HG03342 (cell line): ENCODE data around the gene UBE3C.
"Not testable (repeated sequence)": the region's sequence is repeated elsewhere in the genome, so short reads cannot be mapped to it uniquely, and the experiment has no call there.

Source experiments
- ATAC-seq: cut with Tn5 transposase; IDR thresholded peaks from one replicate; pipeline ENCODE4 v1.9.1; 2021; ENCODE audit warnings: mild to moderate bottlenecking, moderate library complexity; ENCODE audit not compliant: unreplicated experiment

UBE3C gene

DNA sequence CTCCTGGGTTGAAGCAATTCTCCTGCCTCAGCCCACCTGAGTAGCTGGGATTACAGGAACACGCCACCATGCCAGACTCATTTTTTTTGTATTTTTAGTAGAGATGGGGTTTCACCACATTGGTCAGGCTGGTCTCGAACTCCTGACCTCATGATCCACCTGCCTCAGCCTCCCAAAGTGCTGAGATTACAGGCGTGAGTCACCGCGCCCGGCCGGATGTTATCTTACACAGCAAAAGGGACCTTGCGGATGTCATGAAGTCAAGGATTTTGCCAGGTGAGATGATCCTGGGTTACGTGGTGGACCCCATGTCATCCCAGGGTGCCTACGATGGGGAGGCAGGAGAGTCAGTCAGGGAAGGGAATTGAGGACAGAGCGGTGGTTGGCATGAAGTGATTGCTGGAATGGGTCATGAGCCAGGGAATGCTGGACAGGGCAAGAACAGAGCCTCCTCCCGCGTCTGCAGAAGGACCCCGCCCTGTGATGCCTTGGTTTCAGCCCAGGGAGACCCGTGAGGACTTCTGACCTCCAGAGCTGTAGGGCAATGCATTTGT is 8.7 kb upstream of the UBE3C start:
- no peak for ATAC-seq

DNA sequence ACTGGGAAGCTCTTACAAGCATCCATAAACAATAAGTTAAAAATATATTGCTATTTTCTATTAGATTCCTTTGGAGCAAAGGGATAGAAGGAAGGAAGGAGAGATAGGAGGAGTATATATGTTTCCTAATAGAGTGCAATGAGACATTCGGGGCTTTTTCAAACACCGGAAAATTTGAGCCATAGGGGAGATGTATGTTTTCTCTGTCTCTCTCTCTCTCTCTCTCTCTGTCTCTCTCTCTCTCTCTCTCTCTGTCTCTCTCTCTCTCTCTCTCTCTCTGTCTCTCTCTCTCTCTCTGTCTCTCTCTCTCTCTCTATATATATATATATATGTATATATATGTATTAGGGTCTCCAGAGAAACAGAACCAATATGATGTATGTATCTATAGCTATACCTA is 7.9 kb upstream of the UBE3C start:
- not testable (repeated sequence) for ATAC-seq

DNA sequence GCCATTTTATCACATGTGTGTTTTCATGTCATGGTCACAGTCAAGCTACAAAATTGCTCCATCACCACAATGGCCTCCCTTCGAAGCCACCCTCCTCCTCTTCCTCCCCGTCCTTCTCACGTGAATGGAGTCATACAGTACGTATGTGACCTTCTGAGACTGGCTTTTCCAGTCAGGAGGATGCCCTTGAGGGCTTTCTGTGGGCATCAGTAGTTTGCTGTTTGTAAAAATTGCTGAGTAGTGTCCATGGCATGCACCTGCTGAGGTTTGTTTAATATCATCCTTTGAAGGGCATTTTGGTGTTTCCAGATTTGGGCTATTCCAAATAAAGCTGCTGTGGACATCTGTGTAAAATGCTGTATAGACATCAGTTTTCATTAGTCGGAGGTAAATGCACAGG is 5.9 kb upstream of the UBE3C start:
- no peak for ATAC-seq

DNA sequence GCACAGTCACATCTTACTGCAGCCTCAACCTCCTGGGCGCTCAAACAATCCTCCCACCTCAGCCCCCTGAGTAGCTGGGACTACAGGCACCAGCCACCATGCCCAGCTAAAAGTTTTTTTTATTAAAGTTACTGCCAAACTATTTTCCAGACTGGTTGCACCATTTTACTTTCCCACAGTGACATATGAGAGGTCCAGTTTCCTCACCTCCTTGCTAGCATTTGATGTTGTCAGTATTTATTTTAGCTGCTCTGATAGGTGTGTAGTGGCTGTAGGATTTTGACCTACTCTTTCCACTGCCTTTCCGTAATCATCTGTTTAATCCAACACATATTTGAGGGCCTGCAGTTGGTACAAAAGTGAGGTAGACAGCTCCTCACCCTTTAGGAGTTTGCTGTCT is 5.4 kb upstream of the UBE3C start:
- ATAC-seq = no peak

DNA sequence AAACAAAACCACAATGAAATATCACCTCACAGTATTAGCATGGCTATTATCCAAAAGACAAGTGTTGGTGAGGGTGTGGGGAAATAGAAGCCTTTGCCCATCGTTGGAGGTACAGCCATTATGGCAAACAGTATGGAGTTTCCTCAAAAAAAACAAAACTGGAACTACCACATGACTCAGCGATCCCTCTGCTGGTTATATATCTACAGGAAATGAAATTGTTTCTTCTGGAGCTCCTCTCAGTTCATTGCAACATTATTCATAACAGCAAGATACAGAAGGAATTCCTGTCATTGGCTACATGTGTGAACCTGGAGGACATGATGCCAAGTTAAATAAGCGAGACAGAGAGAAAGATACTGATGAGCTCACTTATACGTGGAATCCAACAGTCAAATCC is 2.4 kb upstream of the UBE3C start:
- ATAC-seq = no peak

DNA sequence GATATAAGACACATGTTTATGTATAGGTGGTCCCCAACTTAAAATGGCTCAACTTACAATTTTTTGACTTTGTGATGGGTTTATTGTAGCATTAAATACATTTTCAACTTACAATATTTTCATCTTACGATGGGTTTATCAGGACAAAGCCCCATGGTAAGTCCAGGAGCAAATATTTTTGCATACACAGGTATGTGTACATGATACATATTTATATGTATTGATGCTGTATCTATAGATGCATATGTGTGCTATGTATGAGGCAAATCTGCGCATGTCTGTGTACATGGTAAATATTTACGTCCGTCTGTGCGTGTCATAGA is 664 bp upstream of the UBE3C start:
- no peak for ATAC-seq

DNA sequence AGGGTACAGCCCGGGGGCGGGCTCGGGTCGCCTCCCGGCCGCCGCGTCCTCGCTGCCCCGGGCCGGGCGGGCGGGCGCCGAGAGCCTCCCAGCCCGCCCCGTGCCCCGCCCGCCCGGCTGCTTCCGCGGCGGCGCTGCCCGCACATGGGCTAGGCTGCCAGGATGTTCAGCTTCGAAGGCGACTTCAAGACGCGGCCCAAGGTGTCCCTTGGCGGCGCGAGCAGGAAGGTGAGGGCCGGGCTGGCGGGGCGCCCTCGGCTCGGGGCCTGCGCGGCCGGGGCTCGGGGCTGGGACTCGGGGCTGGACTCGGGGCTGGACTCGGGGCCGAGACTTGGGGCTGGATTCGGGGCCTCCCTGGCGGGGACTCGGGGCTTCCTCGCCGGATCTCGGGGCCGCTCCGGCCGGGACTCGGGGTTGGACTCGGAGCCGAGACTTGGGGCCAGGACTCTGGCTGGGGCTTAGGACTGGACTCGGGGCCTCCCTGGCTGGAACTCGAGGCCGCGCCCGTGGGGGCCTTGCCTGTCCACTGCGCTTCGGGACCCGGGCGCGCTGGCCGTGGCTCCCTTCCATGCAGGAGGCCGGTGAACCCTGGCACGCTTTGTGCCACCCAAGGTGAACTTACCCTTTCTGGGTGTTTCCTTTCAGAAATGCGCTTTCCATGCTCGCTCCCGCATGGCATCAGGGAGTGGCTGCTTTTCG is 534 bp downstream of the UBE3C start:
- ATAC-seq = peak; percentile 44

DNA sequence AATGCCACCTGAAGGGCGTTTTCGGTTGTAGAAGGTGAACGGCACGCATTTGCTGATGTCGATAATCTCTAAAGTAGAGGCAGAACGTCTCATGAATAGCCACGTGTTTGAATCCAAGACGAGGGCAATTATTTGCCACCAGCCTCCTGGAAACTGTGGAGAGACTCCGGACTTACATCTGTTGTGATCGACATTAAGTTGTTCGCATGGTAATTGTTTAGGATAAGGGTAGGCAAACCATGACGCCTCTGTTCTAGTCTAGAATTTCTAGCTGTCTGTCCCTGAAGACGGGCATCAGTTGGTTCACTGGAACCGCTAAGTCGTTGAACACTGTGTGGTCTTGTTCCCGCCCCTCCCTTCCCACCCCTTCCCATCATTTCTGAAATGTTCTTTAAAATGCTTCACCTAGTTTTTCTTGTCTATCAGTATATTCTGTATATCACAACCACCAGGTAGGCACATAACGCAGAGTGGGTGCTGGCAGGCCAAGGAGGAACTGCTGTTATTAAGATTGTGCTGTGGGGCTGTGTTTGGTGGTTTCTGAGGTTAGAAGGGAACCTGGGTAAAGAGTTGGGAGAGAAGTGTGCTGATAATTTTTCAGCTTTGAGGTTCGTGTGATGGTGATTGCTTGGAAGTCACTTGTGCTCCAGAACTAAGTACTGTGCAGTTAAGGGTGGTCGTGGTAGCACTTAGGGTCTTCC is 1.2 kb downstream of the UBE3C start:
- ATAC-seq = no peak

DNA sequence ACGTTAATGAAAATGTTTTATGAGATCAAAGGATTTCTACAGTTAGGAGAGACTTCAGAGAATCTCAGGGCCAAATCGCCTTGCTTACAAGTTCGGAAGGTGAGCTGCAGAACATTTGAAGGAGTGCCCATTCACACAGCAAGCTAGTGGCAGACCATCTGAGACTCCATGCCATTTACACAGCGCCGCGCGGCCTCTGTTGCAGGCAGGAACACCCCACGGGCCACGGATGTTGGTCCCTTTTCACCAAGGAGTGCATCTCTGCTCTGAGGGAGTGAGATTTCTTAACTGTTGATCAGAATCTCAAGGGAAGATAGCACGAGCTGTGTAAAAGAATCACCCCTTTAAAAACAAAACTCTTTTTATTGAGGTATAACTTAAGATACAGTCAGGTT is 1.8 kb downstream of the UBE3C start:
- ATAC-seq = no peak

DNA sequence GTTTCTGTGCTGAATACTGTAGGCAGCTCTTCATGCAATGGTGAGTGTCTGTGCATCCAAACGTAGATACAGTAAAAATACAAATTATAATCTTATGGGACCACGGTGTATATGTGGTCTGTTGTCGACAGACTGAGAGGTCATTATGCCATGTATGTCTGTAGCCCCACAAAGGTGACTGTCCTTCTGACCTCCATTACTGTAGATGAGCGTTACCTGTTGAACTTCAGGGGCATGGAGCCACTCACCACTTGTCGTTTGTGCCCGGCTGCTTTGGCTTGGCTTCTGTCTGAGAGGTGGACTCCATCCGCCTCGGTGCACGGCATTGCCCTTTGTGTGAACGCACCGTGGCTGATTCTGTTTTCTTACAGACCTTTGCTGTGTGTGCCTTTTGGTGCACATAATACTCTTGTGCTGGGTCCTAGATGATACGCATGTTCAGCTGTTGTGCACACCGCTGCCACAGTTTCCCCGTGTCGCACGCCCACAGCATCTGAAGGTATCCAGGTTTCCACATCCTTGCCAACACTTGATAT is 2.9 kb downstream of the UBE3C start:
- no peak for ATAC-seq

DNA sequence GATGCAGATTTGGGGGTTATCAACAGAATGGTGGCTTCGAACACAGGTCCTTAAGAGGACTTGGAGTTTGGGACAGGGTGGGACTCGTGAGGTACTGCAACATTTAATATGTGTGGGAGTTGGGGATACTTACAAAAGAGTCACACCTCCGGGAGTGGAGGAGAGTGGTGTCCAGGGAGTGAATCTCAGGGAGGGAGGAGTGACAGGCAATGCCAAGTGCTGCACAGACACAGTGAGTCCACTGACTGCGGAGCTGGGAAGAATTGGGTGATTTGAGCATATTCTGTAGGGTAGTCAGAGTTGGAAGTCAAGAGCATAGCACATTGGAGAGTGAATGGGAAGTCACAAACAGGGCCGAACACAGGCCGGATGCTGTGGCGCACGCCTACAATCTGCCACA is 5.1 kb downstream of the UBE3C start:
- no peak for ATAC-seq

DNA sequence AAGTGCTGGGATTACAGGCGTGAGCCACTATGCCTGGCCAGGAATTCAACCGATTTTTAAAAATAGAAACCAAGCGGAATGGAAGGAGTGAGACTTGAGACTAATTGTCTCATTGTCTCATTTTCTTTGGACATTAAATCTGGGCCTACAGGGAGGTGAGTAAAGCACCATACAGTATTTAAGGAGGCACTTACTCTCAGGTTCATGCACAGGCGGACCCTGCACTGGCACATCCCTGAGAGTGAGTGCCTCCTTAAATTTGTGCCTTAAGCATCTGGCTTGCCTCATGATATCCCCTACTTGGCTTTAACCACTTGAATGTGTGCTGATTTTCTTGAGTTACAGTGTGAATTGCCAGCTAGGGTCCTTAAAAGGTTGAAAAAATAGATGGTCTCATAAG is 10.6 kb downstream of the UBE3C start:
- no peak for ATAC-seq

DNA sequence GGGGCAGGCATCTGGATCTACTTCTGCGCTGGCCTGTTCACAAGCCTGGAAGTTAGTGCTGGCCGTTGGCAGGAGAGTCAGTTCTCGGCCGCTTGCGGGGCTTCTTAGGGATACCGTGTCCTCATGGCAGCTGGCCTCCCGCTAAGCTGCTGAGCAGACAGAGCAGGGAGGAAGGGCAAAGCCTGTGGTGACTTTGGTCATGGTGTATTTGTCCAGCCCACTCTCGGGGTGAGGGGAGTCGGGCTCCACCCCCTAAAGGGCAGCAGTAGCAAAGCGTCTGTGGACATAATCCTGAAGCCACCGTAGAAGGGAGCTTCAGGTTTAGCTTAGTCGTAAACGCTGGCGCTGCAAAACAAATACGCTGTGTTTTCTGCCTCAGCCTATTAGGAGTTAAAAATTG is 12.2 kb downstream of the UBE3C start:
- no peak for ATAC-seq

DNA sequence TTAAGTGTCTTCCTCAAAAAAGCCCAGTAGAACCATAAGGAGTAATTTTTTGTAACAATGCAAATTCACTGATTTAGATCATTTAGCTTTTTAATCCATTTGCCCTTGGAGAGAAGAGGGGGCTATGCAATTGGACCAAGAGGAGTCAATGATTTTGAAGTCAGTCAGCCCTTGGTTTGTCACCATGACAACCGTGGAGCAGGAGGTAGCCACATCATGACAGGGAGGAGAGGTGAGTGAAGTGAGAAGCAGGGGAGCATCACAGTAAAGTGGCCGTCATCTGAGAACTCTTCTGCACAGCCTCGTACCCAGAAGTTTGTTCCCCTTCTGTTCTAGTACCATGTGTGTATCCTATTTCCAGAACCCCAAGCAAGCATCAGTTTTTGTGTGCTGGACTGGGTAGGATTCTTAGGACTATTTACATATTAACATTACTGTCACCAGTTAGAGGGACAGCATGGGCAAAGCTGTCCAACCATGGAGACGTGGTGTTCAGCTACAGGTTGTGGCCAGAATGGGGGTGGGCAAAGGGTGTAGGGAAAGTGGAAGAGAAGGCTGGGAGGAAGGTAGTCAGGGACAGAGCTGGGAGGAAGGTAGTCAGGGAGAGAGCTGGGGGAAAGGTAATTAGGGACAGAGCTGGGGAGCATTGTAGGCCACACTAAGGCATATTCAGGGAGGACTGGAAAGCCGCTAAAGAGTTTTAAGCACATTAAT is 13.1 kb downstream of the UBE3C start:
- no peak for ATAC-seq

DNA sequence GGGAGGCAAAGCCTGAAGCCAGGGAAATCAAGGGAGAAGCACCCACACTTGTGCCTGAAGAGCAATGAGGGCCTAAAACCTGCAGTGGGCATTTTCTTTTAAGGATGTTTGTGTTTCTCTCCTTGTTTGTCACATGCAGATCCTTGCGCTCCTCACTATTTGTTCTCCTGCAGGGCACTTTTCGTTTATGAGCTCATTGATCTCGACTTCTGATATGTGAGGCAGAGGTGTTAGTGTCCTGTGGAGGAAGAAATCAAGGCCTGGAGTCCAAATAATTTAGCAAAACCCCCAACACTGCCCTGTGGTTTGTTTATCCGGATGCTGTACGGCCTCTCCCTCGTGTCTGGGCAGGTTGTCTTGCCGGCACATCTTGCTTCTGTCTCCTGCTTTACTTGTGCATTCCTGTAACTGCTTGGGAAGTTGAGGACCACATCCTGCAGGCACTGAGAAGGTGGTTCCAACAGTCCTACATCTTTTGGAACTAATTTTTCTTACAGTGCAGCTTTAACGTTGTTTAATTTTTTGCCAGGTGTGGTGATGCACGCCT is 13.7 kb downstream of the UBE3C start:
- no peak for ATAC-seq

DNA sequence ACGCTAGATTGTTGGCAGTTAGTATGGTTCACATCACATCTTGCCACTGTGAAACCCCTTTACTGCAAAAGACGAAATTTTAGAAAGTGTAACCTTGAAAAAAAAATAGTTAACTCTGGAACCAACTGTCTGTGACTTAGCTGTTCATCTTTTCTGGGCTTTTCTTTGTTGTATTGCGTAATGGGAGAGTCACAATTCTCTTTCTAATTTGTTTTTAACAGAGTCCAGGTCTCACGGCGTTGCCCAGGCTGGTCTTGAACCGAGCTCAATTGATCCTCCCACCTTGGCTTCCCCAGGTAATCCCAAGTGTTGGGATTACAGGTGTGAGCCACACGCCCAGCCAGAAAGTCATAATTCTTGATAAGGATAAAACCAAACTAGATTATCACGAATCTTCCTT is 14.5 kb downstream of the UBE3C start:
- no peak for ATAC-seq

DNA sequence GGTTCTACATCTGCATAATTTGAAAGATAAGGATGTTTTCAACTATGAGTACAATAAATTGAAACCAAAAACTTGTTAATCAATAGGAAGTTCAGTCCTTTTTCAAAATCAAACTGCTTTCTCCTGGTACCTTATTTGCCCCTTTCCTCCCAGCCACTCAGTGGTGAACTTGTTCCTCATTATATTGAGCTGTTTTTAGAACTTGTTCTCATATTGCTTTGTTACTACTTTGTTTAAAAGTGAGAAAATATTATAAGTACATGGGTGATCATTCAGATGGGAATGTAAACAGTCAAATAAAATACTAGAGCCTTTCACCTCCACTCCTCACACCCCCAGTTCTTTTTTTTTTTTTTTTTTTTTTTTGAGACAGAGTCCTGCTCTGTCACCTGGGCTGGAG is 17.2 kb downstream of the UBE3C start:
- no peak for ATAC-seq

DNA sequence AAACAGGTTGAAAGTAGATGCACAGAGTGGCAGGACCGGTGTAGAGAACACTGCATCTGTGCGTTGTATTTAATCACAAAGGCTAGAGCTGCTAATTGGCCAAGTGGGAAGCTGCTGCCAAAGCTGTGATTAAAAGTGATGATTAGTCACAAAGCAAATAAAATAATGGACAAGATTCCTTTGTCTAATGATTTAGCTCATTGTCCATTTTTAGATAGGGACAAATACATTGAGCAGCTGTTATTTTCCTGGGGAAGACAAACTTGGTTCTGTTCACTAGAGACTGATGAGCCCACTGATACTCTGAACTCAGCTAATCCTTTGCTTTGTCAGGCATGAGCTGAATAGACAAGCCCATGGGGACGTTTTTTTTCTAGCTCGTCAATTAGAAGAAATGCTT is 19.7 kb downstream of the UBE3C start:
- no peak for ATAC-seq

DNA sequence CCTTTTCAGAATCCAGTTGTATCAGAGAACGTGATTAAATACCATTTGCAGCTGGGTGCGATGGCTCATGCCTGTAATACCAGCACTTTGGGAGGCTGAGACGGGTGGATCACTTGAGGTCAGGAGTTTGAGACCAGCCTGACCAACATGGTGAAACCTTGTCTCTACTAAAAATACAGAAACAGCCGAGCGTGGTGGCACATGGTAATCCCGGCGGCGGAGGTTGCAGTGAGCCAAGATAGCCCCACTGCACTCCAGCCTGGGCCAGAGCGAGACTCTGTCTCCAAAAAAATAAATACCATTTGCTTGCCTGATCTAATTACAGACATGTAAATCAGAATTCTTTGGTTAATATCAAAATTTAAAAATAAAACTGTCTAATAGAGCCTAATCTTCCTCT is 20.8 kb downstream of the UBE3C start:
- ATAC-seq = not testable (repeated sequence)

DNA sequence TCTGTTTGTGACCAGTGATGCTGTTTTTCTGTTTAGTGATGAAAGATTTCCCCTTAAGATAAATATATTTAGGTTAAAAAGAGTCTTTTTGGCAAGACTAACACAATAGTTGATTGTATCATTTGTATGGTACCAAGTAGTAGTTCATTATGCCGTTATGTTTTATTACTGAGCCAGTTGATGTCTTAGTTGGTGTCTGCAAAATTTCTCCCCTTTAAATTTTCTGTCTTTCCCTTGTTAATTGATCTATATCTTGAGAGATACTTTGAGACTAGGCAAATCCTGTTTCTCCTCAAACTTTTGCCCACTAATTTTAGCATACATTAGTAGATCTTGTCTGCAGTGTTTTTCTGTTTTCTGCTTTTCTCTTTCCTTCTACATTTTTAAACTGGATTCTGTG is 21.7 kb downstream of the UBE3C start:
- ATAC-seq = no peak

DNA sequence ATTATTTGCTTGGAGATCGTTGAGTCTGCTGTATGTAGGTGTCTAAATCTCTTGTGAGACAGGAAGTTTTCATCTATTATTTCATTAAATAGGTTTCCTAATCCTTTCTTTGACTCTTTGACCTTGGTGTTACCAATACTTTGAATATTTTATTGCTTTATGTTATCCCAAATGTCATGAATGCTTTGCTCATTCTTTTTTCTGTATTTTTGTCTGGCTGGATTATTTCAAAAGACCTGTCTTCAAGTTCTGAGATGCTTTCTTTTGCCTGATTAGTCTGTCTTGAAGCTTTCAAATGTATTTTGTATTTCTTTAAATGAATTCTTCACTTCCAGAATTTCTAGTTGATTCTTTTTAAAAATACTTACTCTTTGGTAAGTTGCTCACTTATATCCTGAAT is 27.3 kb downstream of the UBE3C start:
- no peak for ATAC-seq

DNA sequence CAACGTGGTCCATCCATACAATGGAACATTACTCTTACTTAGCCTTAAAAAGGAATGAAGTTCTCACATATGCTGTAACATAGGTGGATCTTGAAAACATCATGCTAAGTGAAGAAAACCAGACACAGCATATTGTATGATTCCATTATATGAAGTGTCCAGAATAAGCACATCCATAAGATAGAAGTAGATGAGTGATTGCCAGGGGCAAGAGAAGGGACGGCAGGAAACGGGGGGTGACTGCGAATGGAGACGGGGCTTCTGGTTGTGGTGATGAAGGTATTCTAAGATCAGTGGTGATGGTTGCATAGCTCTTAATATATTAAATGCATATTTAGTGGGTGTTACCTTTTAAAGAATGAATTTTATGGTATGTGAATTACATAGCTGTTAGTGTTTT is 29.8 kb downstream of the UBE3C start:
- no peak for ATAC-seq
